HG03045 (cell line): ENCODE results near the gene NPR1.
"Not testable (repeated sequence)": the region's sequence is repeated elsewhere in the genome, so short reads cannot be mapped to it uniquely, and the experiment has no call there.

Experiments used
- ATAC-seq: cut with Tn5 transposase; IDR thresholded peaks from one replicate; pipeline ENCODE4 v1.9.1; 2021; ENCODE audit warnings: mild to moderate bottlenecking, moderate library complexity; ENCODE audit not compliant: unreplicated experiment

The NPR1 gene

GRCh38 chr1:153649137-153649862 lies 29.2 kb upstream of the NPR1 start:
- no peak for ATAC-seq

DNA sequence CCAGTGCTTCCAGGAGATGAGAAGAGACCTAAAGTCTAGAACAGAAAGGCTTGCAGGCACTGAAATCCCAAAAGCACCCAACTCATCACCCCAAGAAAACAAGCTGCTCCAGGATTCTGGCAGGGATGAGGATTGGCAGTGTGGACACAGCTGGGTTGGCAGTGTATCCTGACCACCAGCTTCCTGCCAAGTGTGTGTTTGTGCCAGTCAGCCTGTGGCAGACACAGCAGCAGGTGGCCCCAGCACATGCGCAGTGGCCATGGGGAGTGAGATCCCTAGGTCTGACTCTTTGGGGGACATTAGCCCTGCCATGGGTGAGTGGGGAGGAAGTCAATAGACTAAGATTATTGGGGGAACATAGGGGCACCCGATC lies 28.6 kb upstream of the NPR1 start:
- ATAC-seq, result no peak

DNA sequence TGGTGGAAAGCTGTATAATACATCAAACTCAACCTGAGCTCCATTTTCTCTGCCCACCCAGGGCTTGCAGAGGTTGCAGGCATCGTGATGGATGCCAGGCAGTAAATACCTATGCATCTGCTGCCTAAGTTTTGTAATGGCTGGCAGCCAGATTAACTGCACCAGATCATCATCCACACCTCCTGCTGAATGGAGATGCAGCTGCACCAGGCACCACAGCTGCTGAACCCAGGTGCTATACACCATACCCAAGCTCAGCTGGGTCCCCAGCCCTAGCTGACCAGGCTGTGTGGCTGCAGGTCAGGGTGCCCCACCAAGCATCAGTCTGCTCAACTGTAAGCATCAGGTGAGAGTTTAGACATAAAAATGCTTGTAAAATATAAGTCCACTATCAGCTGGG lies 26.7 kb upstream of the NPR1 start:
- ATAC-seq, result no peak

DNA sequence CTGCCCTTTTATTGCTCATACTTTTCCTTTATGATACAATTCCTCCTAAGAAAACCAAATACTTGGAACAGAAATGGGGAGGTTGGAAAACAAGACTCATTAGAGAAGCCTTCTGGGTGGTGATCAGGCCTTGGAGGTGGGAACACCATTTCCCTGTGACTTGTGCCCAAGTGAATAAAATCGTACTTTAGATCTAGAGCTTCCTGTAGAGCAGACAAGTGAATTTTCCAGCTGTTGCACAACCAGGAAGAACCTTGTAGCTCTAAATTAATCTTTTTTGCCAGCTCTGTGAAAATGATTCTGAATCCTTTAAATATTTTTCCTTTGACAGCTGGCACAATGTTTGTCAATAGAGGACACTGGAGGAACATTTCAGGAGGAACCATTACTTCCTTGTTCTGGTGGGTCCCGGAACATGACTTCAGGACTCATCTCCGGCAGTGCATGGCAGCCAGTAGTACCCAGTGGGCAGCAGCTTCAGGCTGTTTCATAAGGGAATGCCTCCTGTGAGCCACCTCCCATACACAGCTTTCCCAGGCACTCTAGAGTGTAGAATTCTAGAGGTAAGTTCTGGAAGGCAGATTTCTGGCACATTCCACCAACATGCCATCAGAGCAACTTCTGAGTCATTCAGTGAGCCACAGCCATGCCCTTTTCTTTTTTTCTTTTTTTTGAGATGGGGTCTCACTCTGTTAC lies 25.5 kb upstream of the NPR1 start:
- no peak for ATAC-seq

GRCh38 chr1:153655333-153655732 lies 23.2 kb upstream of the NPR1 start:
- no peak for ATAC-seq

GRCh38 chr1:153658400-153659174 lies 19.9 kb upstream of the NPR1 start, which contains the start of gene SNAPIN:
Gene SNAPIN, plus strand, starts transcription at chr1:153658703. Its CDS starts 41 bp downstream, at chr1:153658744.
- ATAC-seq, result peak; percentile 92

GRCh38 chr1:153659175-153659534 lies 19.3 kb upstream of the NPR1 start:
- no peak for ATAC-seq

DNA sequence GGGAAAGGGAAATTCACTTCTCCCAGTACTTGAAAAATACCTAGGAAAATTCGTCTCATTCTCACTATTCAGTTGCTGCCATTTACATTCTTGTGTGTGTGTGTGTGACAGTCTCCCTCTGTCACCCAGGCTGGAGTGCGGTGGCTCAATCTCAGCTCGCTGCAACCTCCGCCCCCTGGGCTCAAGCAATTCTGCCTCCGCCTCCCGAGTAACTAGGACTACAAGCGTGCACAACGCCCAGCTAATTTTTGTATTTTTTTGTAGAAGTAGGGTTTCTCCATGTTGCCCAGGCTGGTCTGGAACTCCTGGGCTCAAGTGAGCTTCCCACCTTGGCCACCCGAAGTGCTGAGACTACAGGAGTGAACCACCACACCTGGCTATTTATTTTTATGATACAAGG lies 18.8 kb upstream of the NPR1 start:
- ATAC-seq, result no peak

DNA sequence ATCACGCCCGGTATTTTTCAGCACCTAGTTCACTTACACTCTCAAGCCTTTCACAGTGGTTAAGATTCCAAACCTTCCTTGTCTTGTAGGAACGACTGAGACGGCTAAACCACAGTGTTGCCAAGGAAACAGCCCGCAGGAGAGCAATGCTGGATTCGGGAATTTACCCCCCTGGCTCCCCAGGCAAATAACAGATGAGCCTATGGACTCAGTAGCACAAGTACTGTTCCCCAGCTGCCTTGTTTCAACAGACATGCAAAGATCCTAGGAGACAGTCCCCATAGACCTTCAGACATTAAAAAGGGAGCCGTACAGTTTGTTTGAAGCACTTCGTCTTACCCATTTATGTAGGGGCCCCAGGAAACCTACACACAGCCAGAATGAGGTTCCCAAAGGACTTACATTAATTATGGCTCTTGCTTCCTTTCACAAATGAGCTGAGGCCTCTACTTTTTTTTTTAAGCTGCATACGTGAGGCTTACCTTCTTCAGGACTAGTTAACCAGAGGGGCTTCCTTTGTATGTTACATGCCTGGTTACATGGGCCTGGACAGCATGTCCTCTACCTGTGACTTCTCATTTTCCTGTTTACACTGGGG lies 17.3 kb upstream of the NPR1 start:
- ATAC-seq, result no peak

- no peak for ATAC-seq
Measured at GRCh38 chr1:153662269-153662668, 16.2 kb upstream of the NPR1 start.

DNA sequence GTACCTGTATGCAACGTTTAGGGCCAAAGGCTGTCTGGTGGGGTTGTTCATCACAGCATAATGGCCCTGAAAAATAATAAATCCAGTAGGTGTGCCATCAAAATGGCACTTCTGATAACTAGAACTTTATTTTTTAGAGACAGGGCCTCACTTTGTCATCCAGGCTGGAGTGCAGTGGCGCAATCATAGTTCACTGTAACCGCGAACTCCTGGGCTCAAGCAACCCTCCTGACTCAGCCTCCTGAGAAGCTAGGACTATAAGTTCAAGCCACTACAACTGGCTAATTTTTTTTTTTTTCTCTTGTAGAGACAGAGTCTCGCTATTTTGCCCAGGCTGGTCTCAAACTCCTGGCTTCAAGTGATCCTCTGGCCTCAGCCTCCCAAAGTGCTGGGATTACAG lies 15.3 kb upstream of the NPR1 start:
- ATAC-seq, result no peak

GRCh38 chr1:153667439-153667838 lies 11.0 kb upstream of the NPR1 start:
- ATAC-seq, result no peak

DNA sequence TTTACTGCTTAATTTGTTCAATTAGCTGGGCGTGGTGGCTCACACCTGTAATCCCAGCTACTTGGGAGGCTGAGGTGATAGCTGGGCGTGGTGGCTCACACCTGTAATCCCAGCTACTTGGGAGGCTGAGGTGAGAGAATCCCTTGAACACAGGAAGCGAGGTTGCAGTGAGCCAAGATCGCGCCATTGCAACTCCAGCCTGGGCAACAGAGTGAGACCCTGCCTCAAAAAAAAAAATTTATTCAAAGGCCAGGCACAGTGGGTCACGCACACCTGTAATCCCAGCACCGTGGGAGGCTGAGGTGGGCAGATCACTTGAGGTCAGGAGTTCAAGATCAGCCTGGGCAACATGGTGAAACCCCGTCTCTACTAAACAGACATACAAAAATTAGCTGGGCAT lies 9.8 kb upstream of the NPR1 start:
- not testable (repeated sequence) for ATAC-seq

DNA sequence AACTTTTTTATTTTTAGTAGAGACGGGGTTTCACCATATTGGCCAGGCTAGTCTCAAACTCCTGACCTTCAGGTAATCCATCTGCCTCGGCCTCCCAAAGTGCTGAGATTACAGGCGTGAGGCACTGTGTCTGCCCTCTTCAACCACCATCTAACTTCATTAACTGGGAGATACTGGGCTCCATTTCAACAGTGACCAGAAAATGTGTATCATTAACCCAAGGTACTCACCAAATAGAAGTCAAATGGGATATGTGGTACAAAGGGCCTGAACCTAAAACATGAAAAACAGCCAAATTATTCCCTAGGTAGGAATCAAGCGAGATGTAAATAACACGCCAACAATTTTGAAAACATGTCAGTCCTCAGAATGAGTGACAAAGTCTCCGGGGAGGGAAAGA lies 8.9 kb upstream of the NPR1 start:
- no peak for ATAC-seq

DNA sequence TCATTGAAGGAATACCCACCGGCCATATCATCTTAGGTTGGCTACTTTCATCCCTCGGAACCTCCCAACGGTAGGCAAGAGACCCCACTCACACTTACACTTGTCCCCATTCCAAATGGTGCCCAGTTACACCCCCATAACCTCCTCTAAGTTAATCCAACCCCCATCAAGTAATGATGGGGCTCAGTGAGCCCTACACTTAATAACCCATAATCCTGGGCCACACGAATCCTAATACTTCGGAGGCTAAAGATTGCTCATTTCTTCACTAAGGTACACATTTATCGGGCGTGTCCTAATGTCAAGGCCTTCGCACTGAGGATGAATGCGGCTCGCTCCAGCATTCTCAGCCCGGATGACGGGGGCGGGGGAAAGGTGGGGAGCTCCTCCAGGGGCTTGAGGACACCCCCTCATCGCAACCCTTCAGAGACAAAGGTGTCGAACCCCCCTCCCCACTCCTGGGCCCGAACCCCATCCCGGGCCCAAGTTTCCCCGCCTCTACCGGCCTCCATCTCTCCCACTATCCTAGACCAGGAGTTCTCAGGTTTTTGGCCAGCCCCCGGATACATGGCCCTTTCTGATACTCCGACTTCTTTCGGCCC lies 8.1 kb upstream of the NPR1 start:
- peak; percentile 5 for ATAC-seq

DNA sequence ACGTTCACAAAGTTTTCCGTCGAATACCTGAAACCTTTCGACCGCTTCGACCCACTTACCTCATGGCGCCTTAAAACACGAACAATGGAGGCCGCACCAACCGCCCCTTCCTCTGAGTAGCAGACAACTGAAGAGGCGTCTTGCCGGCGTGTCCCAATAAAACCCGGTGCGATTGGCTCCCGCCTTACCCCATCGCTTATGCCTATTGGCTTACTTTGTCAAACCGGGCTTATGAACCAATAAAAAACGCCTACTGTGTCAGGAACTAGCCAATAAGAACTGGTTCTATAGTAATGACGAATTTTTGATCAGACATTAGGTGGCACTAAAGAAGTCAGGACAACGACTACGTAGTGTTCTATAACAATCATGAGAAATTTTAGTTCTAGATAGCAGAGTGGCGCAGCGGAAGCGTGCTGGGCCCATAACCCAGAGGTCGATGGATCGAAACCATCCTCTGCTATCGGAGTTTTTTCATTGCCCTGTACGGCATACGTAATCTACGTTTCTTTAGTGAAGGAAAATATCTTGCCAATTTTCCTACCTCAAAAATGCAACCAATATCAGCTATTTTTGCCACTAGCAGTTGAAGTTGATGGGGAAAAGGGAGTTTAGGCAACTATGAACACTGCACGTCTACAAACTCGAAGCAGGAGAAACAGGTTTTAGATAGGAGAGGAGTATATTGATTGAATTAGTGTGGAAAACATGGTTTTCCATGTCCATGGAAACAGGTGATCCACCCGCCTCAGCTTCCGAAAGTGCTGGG lies 7.4 kb upstream of the NPR1 start, which contains the start of gene ILF2:
ILF2 (minus strand) TSS at position 135 of the 769 bp plus-strand sequence; CDS start at position 64, 71 bp downstream.
- peak; percentile 87 for ATAC-seq

DNA sequence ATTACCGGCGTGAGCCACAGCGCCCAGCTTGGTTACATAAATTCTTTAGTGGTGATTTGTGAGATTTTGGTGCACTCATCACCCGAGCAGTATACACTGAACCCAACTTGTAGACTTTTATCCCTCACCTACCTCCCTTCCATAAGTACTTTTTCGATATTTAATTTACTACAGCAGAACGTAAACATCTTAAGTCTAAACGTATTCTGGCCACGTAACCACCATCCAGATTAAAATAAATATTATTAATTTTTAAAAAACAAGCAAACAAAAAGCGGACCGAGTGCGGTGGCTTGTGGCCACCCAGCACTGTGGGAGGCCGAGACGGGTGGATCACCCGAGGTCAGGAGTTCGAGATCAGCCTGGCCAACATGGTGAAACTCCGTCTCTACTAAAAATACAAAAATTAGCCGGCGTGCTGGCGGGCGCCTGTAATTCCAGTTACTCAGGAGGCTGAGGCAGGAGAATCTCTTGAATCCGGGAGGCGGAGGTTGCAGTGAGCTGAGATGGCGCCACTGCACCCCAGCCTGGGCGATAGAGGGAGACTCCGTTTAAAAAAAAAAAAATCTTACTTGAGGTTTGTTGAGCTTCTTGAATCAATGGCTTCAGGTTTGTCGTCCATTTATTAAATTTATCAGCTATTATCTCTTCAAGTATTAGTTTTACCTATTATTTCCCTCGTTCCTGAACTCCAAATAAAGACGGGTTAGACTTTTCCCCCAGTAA lies 6.7 kb upstream of the NPR1 start:
- ATAC-seq, result peak; percentile 17

DNA sequence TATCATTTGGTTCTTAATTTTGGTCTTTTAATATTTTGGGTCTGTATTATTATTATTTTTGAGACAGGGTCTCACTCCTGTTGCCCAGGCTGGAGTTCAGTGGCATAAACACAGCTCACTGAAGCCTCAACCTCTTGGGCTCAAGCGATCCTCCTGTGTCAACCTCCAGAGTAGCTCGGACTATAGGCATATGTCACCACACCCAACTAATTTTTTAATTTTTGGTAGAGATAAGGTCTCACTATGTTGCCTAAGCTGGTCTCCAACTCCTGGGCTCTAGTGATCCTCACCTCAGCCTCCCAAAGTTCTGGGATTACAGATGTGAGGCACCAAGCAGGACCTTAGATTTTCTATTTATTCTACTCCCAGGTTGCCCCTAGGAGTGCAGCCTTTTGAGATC lies 5.0 kb upstream of the NPR1 start:
- no peak for ATAC-seq

DNA sequence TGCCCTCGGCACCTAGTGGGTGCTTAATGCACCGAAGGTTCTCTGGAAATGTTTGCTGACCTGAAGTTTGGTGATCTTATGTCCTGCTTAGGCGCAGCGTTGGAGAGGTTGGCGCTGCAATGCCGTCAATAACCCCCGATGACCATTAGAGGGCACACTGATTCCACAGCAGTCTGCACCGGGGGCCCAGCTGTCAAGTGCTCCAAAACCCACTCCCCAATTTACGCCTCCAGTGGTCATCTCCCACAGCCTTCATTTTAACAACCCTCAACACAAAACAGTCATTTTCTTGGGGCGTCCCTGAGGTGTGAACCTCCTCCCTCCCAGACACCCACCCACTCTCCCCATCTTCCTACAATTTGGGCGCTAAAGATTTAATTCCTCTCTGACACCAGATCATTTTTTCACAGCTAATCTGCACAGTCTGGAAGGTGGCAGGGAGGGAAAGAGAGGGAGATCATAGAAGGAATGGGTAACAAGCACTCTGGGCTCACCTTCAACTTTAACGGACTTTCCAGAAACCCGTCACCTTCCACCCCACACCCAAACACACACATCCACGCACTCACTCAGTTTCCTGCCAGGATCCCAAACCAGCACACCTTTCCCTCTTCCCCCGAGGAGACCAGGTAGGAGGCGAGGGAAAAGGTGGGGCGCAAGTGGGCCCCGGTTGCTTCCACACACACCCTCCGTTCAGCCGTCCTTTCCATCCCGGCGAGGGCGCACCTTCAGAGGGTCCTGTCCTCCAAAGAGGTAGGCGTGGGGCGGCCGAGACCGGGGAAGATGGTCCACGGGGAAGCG lies 570 bp upstream of the NPR1 start:
- no peak for ATAC-seq
